Upper lobe of left lung (tissue), 4 donors: Measurements from ENCODE around the gene MICAL2.

Source experiments
- CTCF ChIP-seq, 6 experiments: fragments of 450-650 bp in 4 of 6; fragments of 200-600 bp in 2 of 6; sonication (generic) in 2 of 6; IDR thresholded peaks; one replicate each; pipeline ENCODE4 v1.5.1; 2016 to 2019; ENCODE audit warnings: antibody characterized with exemption in 6 of 6
- EP300 ChIP-seq, 4 donors: sonication (generic); formaldehyde crosslinking; IDR thresholded peaks; one replicate each; pipeline ENCODE4 v1.5.1; 2017; ENCODE audit warnings: antibody characterized with exemption in 4 of 4, control low read depth in 2 of 4
- POLR2A ChIP-seq, 4 donors: fragments of 450-650 bp; IDR thresholded peaks; one replicate each; pipeline ENCODE4 v1.5.1; 2016 to 2017; ENCODE audit warnings: antibody characterized with exemption in 4 of 4, mild to moderate bottlenecking in 2 of 4
- POLR2AphosphoS5 ChIP-seq, 2 donors: sonication (generic); formaldehyde crosslinking; IDR thresholded peaks; one replicate each; pipeline ENCODE4 v1.5.1; 2017; ENCODE audit warnings: antibody characterized with exemption in 2 of 2

DNA sequence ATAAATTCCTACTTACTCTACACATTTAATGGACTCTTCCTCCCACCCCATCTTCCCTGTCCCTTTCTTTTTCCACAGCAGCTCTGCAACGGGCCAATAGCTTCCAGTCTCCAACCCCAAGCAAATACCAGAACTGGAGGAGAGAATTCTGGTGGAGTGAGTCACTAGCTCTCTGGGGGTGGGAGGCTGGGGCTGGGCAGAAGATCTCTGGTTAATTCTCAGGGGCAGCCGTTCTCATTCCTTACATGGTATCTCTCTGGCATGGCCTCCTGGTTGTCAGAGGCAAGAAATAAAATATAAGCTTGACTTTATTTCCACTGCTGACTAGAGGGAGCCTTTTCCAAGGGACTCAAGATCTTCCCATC is 176.6 kb downstream of the MICAL2 start:
- TF ChIP-seq POLR2AphosphoS5 (IDR thresholded peaks at IDR 0.05) (no peak), CTCF (IDR thresholded peaks at IDR 0.05) (no peak), POLR2A (IDR thresholded peaks at IDR 0.05) (no peak), EP300 (IDR thresholded peaks at IDR 0.05) (no peak)
